ENCODE measurements around the gene MCU.

MCU gene

GRCh38 chr10:72935361-72935760 lies 243.4 kb downstream of the MCU start:
- Mint-ChIP-seq H3K9me3 (no peaks in the 10 kb centered on the region), H3K27ac (no peak overlapping the region), H3K36me3 (ENCODE audit: low read depth) (no peaks in the 10 kb centered on the region), H3K4me1 (no peaks in the 10 kb centered on the region), H3K27me3 (ENCODE audit: low read depth) (peaks cover 3% of the 10 kb centered on the region), H3K4me3 (no peak overlapping the region)
- TF ChIP-seq, protein P1, sequence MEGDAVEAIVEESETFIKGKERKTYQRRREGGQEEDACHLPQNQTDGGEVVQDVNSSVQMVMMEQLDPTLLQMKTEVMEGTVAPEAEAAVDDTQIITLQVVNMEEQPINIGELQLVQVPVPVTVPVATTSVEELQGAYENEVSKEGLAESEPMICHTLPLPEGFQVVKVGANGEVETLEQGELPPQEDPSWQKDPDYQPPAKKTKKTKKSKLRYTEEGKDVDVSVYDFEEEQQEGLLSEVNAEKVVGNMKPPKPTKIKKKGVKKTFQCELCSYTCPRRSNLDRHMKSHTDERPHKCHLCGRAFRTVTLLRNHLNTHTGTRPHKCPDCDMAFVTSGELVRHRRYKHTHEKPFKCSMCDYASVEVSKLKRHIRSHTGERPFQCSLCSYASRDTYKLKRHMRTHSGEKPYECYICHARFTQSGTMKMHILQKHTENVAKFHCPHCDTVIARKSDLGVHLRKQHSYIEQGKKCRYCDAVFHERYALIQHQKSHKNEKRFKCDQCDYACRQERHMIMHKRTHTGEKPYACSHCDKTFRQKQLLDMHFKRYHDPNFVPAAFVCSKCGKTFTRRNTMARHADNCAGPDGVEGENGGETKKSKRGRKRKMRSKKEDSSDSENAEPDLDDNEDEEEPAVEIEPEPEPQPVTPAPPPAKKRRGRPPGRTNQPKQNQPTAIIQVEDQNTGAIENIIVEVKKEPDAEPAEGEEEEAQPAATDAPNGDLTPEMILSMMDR (IDR thresholded peaks at IDR 0.05; ENCODE audit: unreplicated experiment in 3 of 3): no peak

Measured in nephron (organoid).